Ectodermal cell (in vitro differentiated cells): Measurements from ENCODE around the gene TRIM5.

Source experiments
- H3K27ac ChIP-seq: 2 replicates; pipeline ENCODE4 v1.7.0; 2013; ENCODE audit warnings: mild to moderate bottlenecking, low read depth, low read length; ENCODE audit not compliant: insufficient read depth, poor library complexity, severe bottlenecking
- H3K27me3 ChIP-seq: 2 replicates; pipeline ENCODE4 v1.7.0; 2013; ENCODE audit warnings: mild to moderate bottlenecking, low read length; ENCODE audit not compliant: insufficient read depth, control insufficient read depth, poor library complexity, severe bottlenecking
- H3K36me3 ChIP-seq: one replicate; pipeline ENCODE4 v1.7.0; 2013; ENCODE audit warnings: low read length; ENCODE audit not compliant: control insufficient read depth, insufficient read depth
- H3K4me1 ChIP-seq: one replicate; pipeline ENCODE4 v1.7.0; 2013; ENCODE audit warnings: low read length; ENCODE audit not compliant: control insufficient read depth, insufficient read depth
- H3K4me3 ChIP-seq: 2 replicates; pipeline ENCODE4 v1.7.0; 2013; ENCODE audit warnings: low read depth, low read length, control low read depth; ENCODE audit not compliant: insufficient read depth
- H3K9me3 ChIP-seq: 2 replicates; pipeline ENCODE4 v1.7.0; 2013; ENCODE audit warnings: mild to moderate bottlenecking, low read length, moderate library complexity; ENCODE audit not compliant: control insufficient read depth
- WGBS, 2 experiments: methylation state at CpG; one replicate each; pipeline ENCODE4 v1.1.7; 2013; ENCODE audit warnings: missing lambda C conversion rate in 2 of 2; 5-methylcytosine and 5-hydroxymethylcytosine counted together

The TRIM5 gene

GRCh38 chr11:5631969-5632635 is 52.8 kb downstream of the TRIM5 start:
- H3K9me3 ChIP-seq: no peaks in the 10 kb centered on the region
- WGBS, 2 experiments: 89 to 95% methylated on average over 5 of the region's 5 CpGs

GRCh38 chr11:5631417-5631816 is 53.5 kb downstream of the TRIM5 start:
- Histone ChIP-seq H3K4me1 (no peaks in the 10 kb centered on the region), H3K36me3 (no peaks in the 10 kb centered on the region), H3K27ac (no peak overlapping the region), H3K9me3 (no peaks in the 10 kb centered on the region), H3K27me3 (no peaks in the 10 kb centered on the region), H3K4me3 (no peak overlapping the region)
- WGBS, 2 experiments: 95 to 96% methylated on average over 2 of the region's 2 CpGs

More at GRCh38 chr11:5631969-5632635, 52.8 kb downstream of the TRIM5 start:
- no peaks in the 10 kb centered on the region for H3K36me3 ChIP-seq
- H3K4me1 ChIP-seq: no peaks in the 10 kb centered on the region
- no peak overlapping the region for H3K4me3 ChIP-seq
- H3K27me3 ChIP-seq: no peaks in the 10 kb centered on the region
- no peak overlapping the region for H3K27ac ChIP-seq

- Histone ChIP-seq H3K4me1 (peaks cover 6% of the 10 kb centered on the region), H3K27me3 (no peaks in the 10 kb centered on the region), H3K27ac (no peak overlapping the region), H3K4me3 (no peak overlapping the region), H3K36me3 (no peaks in the 10 kb centered on the region), H3K9me3 (no peaks in the 10 kb centered on the region)
- 89 to 97% methylated on average over 3 to 5 of the region's 5 CpGs for WGBS, 2 experiments
Measured at GRCh38 chr11:5626196-5626595, 58.7 kb downstream of the TRIM5 start.

- Histone ChIP-seq H3K27ac (no peak overlapping the region), H3K27me3 (no peaks in the 10 kb centered on the region), H3K4me3 (peak overlapping the region; percentile 26), H3K36me3 (no peaks in the 10 kb centered on the region), H3K4me1 (peaks cover 6% of the 10 kb centered on the region), H3K9me3 (no peaks in the 10 kb centered on the region)
- WGBS, 2 experiments: 61 to 68% methylated on average over 4 of the region's 4 CpGs
Measured at GRCh38 chr11:5625281-5625680, 59.6 kb downstream of the TRIM5 start.

- peak within 1 kb of the TSS; percentile 26 for H3K4me3 ChIP-seq
- no peak within 1 kb of the TSS for H3K27ac ChIP-seq
- H3K27me3 ChIP-seq: no peaks in the 10 kb centered on the region
- peaks cover 6% of the 10 kb centered on the region for H3K4me1 ChIP-seq
- WGBS, 2 experiments: 70% methylated on average over 6 to 7 of the region's 7 CpGs
- H3K36me3 ChIP-seq: no peaks in the 10 kb centered on the region
- no peaks in the 10 kb centered on the region for H3K9me3 ChIP-seq
Measured at GRCh38 chr11:5624489-5625279, 60.2 kb downstream of the TRIM5 start, which contains the start of gene TRIM34. TRIM34 (plus strand) TSS chr11:5625001; CDS start chr11:5632332, 7,331 bp downstream.

- no peak overlapping the region for H3K27ac ChIP-seq
- peaks cover 6% of the 10 kb centered on the region for H3K4me1 ChIP-seq
- H3K4me3 ChIP-seq: no peak overlapping the region
- no peaks in the 10 kb centered on the region for H3K36me3 ChIP-seq
- WGBS, 2 experiments: 93 to 100% methylated on average over 3 of the region's 3 CpGs
- no peaks in the 10 kb centered on the region for H3K27me3 ChIP-seq
- H3K9me3 ChIP-seq: no peaks in the 10 kb centered on the region
Measured at GRCh38 chr11:5622802-5623201, 62.1 kb downstream of the TRIM5 start.

- H3K9me3 ChIP-seq: no peaks in the 10 kb centered on the region
Measured at GRCh38 chr11:5621580-5621979, 63.3 kb downstream of the TRIM5 start.

GRCh38 chr11:5620651-5621521 is 64.0 kb downstream of the TRIM5 start:
- Histone ChIP-seq H3K4me1 (peaks cover 6% of the 10 kb centered on the region), H3K36me3 (no peaks in the 10 kb centered on the region), H3K9me3 (no peaks in the 10 kb centered on the region), H3K27ac (no peak overlapping the region), H3K27me3 (no peaks in the 10 kb centered on the region), H3K4me3 (no peak overlapping the region)
- WGBS, 2 experiments: 75 to 78% methylated on average over 3 of the region's 3 CpGs

More at GRCh38 chr11:5621580-5621979, 63.3 kb downstream of the TRIM5 start:
- no peak overlapping the region for H3K4me3 ChIP-seq
- H3K27me3 ChIP-seq: no peaks in the 10 kb centered on the region
- peaks cover 6% of the 10 kb centered on the region for H3K4me1 ChIP-seq
- no peak overlapping the region for H3K27ac ChIP-seq
- H3K36me3 ChIP-seq: no peaks in the 10 kb centered on the region

- Histone ChIP-seq H3K27ac (no peak overlapping the region), H3K36me3 (no peaks in the 10 kb centered on the region), H3K27me3 (no peaks in the 10 kb centered on the region), H3K4me1 (no peaks in the 10 kb centered on the region), H3K9me3 (no peaks in the 10 kb centered on the region), H3K4me3 (no peak overlapping the region)
- 88 to 95% methylated on average over 3 of the region's 3 CpGs for WGBS, 2 experiments
Measured at GRCh38 chr11:5618807-5619206, 66.1 kb downstream of the TRIM5 start.
